ENCODE results near the gene GNB1. TPM values are rescaled to one million over a fixed set of nuclear protein-coding genes. Genes with fewer than 3 reads are reported as not detected.

GNB1 gene
- polyA plus RNA-seq, 1 of the 3 experiments (the other 2 are of a cell fraction): 355 TPM

GRCh38 chr1:1760715-1761114, 130.2 kb downstream of the GNB1 start:
- CTCF ChIA-PET: interaction anchor here (0.8 to 1.6 kb wide), 2 partner anchors 34 to 148 kb away, joined by 3 to 6 read pairs; no protein-coding TSS in a partner anchor

More at GRCh38 chr1:1760715-1761114, 130.2 kb downstream of the GNB1 start:
- Histone ChIP-seq H2AFZ (ENCODE audit: low read depth) (no peak overlapping the region), H3K9ac (no peak overlapping the region), H3K36me3 (replicated peaks in 1 of 2; ENCODE audit: control insufficient read depth in 1 of 2, insufficient read depth in 2 of 2, low read length in 1 of 2) (peaks cover 0 to 47% of the 10 kb centered on the region in 2 experiments), H3K4me3 (ENCODE audit: low read depth in 2 of 2, low read length in 1 of 2) (no peak overlapping the region), H3K27ac (ENCODE audit: low read depth in 2 of 2, low read length in 1 of 2) (no peak overlapping the region), H3K4me2 (no peak overlapping the region), H3F3A (replicated peaks; ENCODE audit: insufficient read depth) (no peaks in the 10 kb centered on the region), H3K9me3 (no peaks in the 10 kb centered on the region), H3K79me2 (ENCODE audit: insufficient read depth) (peaks cover 27% of the 10 kb centered on the region; the same call in 1 of the 2 replicates), H4K20me1 (ENCODE audit: insufficient read depth) (no peaks in the 10 kb centered on the region), H3K4me1 (ENCODE audit: control insufficient read depth in 1 of 2, insufficient read depth in 2 of 2, low read depth in 1 of 2, low read length in 1 of 2) (peaks cover 0 to 4% of the 10 kb centered on the region in 2 experiments; a peak in 1 of 4 replicates), H3K27me3 (ENCODE audit: insufficient read depth) (no peaks in the 10 kb centered on the region), H3K9me2 (no peaks in the 10 kb centered on the region)
- WGBS (ENCODE audit: low lambda C conversion rate): 88% methylated on average over 6 of the region's 10 CpGs
- DNase-seq: no peak
- POLR2A ChIA-PET: no interaction called here
- TF ChIP-seq REST (IDR thresholded peaks at IDR 0.05; ENCODE audit: low read depth, low read length): no peak
- no peak for TF ChIP-seq CHD2 (IDR thresholded peaks at IDR 0.05; ENCODE audit: low read length, partially characterized antibody)
- no peak for TF ChIP-seq RCOR1 (IDR thresholded peaks at IDR 0.05; ENCODE audit: low read length)
- TF ChIP-seq MEF2A (IDR thresholded peaks at IDR 0.05; ENCODE audit: borderline replicate concordance, low read depth): no peak
- no peak for TF ChIP-seq FOXM1 (IDR thresholded peaks at IDR 0.05; ENCODE audit: low read depth)
- TF ChIP-seq PBX3 (IDR thresholded peaks at IDR 0.05): no peak
- TF ChIP-seq JUND (IDR thresholded peaks at IDR 0.05): no peak
- TF ChIP-seq TEAD4 (IDR thresholded peaks at IDR 0.05; ENCODE audit: borderline replicate concordance, insufficient read depth): no peak
- no peak for TF ChIP-seq ZBTB33 (IDR thresholded peaks at IDR 0.05; ENCODE audit: borderline replicate concordance, low read depth)
- no peak for TF ChIP-seq RAD21 (IDR thresholded peaks at IDR 0.05; ENCODE audit: low read length)
- no peak for TF ChIP-seq FOXJ3 (CRISPR knock-in tag; IDR thresholded peaks at IDR 0.05)
- no peak for TF ChIP-seq NFIC (IDR thresholded peaks at IDR 0.05; ENCODE audit: borderline replicate concordance)
- TF ChIP-seq TCF12 (IDR thresholded peaks at IDR 0.05): no peak
- no peak for TF ChIP-seq FOSL2 (IDR thresholded peaks at IDR 0.05; ENCODE audit: borderline replicate concordance, low read depth)
- no peak for TF ChIP-seq IRF3 (IDR thresholded peaks at IDR 0.05; ENCODE audit: low read depth, low read length)
- no peak for TF ChIP-seq MAX (IDR thresholded peaks at IDR 0.05; ENCODE audit: low read depth)
- TF ChIP-seq RFX5 (IDR thresholded peaks at IDR 0.05; ENCODE audit: low read length): no peak
- TF ChIP-seq YY1 (IDR thresholded peaks at IDR 0.05; ENCODE audit: low read depth): no peak
- TF ChIP-seq USF2 (IDR thresholded peaks at IDR 0.05; ENCODE audit: borderline replicate concordance, low read depth, low read length): no peak
